Renal cortical epithelial cell (primary cell): Measurements from ENCODE around the gene CPPED1. TPM values are rescaled to one million over a fixed set of nuclear protein-coding genes. Genes with fewer than 3 reads are reported as not detected.

Source experiments
- DNase-seq: peaks from one replicate; pipeline ENCODE4 v3.0.0-alpha.2; 2011; ENCODE audit warnings: low read depth
- total RNA-seq: library from RNA; depleted of rRNA; stranded (reverse); fragments of >200 nt; gene quantifications from 2 replicates; pipeline ENCODE4 v1.2.3, GENCODE V29; 2014

CPPED1 gene
- total RNA-seq, 1 donor from 2014 or later: 33.2 TPM

GRCh38 chr16:12682432-12683165 is 121.1 kb downstream of the CPPED1 start:
- DNase-seq: no peak

GRCh38 chr16:12681653-12682052 is 122.0 kb downstream of the CPPED1 start:
- DNase-seq: no peak

GRCh38 chr16:12680531-12680930 is 123.2 kb downstream of the CPPED1 start:
- no peak for DNase-seq

- DNase-seq: no peak
Observed at GRCh38 chr16:12679660-12680272, 123.9 kb downstream of the CPPED1 start.

DNA sequence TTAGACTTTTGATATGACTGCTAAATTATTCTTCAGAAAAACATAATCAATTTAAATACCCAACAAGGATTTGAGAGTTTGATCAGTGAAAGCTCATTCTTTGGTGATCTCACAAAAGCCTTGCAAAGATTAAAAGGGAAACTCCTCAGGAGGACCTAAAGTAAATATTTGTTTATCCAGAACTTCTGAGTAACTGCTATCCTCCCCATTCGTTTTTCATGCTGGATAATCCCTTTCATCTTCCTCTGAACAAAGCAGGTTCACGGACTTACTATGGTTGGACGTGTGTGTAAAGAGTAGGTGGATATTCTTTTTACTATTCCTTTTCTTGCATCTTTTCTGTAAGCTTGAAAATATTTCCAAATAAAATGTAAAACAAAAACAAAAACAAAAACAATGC is 124.7 kb downstream of the CPPED1 start:
- DNase-seq: no peak

DNA sequence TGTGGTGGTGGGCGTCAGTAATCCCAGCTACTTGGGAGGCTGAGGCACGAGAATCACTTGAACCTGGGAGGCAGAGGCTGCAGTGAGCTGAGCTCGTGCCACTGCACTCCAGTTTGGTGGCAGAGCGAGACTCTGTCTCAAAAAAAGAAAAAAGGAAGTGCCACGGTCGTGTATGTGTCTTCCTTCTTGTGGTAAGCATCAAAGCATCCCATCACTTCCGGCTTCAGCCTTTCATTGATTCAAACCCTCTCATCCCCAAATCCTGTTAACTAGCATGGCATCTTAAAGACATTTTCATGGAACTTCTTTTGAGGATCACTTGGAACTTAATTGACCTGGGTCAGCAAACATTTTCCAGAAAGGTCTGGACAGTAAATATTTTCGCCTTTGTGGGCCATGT is 126.2 kb downstream of the CPPED1 start:
- no peak for DNase-seq

GRCh38 chr16:12675852-12676251 is 127.8 kb downstream of the CPPED1 start:
- no peak for DNase-seq

GRCh38 chr16:12675046-12675445 is 128.6 kb downstream of the CPPED1 start:
- DNase-seq: no peak

- no peak for DNase-seq
Observed at GRCh38 chr16:12674524-12674923, 129.2 kb downstream of the CPPED1 start.

DNA sequence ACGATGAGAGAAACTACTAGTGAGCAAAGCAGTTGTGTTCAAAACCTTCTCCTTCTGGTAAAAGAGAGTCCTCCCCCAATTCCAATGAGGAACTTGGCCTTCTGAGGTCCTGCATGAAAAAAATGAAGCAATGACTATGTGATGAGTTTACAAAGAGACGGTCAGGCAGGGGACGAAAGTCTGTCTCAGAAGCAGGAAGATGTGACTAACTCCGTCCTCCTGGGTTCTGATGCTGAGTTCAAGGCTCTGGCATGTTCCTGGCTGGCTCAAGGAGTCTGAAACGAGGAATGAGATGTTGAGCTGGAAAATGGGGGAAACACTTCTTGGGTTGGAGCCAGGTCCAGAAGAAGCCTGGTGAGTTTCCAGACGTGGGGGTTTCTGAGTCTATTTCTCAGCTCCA is 129.6 kb downstream of the CPPED1 start:
- no peak for DNase-seq

DNA sequence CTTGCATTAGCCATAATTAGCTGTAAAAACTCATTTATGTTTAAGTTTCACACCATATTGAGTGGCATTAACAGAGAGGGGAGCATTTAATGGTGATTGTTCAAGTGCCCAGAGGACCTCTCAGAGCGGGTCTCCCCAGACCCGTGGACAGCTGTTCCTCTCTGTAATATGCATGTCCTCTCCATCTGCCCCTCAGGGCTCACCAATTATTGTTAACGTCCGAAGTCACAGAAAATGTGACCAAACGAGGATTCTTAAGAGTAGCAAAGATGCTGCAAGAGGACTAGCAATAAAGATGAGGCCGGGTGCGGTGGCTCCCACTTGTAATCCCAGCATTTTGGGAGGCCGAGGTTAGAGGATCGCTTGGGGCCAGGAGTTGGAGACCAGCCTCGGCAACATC is 130.2 kb downstream of the CPPED1 start:
- no peak for DNase-seq

GRCh38 chr16:12672986-12673385 is 130.7 kb downstream of the CPPED1 start:
- no peak for DNase-seq

- DNase-seq: no peak
Observed at GRCh38 chr16:12669908-12670307, 133.8 kb downstream of the CPPED1 start.

DNA sequence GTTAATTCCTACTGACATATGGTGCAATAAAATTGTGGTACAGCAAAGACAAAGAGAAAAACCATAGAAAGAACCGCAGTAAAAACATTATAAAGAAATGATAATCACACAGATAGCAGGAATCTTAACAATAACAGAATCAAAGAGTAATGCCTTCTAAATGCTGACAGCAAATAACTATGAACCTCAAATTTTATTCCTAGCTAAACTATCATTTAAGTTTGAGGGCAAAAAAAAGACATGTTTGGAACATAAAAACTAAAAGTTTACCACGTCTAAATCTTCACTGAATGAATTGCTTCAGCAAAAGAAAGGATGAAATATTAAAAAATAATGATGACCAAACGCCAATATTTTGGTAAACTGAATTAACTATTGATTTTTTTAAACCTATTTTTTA is 135.8 kb downstream of the CPPED1 start:
- DNase-seq: no peak

DNA sequence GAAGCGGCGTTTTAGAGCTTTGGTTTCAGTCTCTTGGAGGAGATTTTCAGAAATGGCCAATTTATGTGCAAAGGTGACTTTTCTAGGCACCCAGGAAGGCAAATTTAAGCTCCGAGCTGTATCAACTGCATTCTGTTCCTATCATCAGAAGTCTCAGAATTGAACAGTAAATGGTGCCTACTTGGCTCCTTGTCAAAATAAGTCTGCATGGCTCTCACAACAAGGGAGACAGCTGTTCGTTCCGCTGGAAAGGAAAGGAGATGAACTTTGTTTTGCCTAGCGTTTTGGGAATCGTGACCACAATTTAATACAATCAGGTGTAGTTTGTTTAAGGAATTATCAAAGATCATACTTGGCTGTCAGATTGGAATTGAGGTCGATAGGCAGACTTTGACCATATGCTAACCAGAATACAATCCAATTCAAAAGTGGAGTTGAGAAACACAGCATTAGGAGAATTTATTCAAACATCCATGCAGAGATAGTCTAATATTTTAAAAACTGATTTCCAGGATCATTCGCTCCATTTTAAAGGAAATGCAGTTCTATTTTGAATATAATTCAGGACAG is 139.4 kb downstream of the CPPED1 start:
- no peak for DNase-seq

- peak; percentile 30 for DNase-seq
Observed at GRCh38 chr16:12661656-12662172, 142.0 kb downstream of the CPPED1 start.

DNA sequence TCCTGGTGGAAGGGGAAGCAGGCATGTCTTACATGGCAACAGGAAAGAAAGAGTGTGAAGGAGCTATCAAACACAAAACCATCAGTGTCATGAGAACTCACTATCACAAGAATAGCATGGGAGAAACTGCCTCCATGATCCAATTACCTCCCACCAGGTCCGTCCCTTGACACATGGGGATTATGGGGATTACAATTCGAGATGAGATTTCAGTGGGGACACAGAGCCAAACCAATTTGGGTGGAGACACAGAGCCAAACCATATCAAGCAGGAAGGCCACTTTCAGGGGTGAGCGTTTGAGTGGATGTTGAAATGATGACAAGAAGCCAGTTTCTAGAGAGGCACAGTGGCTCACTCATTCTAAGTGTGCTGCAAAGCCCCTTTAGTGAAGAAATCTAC is 143.8 kb downstream of the CPPED1 start:
- DNase-seq: no peak

DNA sequence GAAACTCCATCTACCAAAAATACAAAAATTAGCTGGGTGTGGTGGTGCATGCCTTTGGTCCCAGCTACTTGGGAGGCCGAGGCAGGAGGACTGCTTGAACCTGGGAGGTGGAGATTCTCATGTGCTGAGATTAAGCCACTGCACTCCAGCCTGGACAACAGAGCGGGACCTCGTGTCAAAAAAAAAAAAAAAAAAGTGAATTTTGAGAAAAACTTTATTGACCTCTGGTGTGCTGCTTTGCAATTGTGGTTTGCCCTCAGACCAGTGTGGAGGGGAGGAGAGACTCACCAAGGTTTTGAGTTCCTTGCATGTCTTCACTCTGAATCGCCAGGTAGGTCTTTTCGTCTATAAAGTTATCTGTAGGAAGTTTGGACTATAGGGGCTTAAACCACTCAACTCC is 145.2 kb downstream of the CPPED1 start:
- no peak for DNase-seq

GRCh38 chr16:12655537-12655936 is 148.2 kb downstream of the CPPED1 start:
- DNase-seq: no peak

GRCh38 chr16:12653820-12654392 is 149.8 kb downstream of the CPPED1 start:
- no peak for DNase-seq

GRCh38 chr16:12652924-12653323 is 150.8 kb downstream of the CPPED1 start:
- no peak for DNase-seq

GRCh38 chr16:12651765-12652512 is 151.7 kb downstream of the CPPED1 start:
- peak; percentile 74 for DNase-seq
